ENCODE data around the gene ETFDH. TPM values are rescaled to one million over a fixed set of nuclear protein-coding genes. Genes with fewer than 3 reads are reported as not detected.
"Not testable (repeated sequence)": the region's sequence is repeated elsewhere in the genome, so short reads cannot be mapped to it uniquely, and the experiment has no call there.

ETFDH gene
- total RNA-seq, 2 experiments from 2014 or later: 13.3 to 19.2 TPM

- H3K9me2 ChIP-seq (ENCODE audit: insufficient read depth, low read length); POLR2A ChIA-PET; H3K9me3 ChIP-seq (ENCODE audit: low read length); H3K4me2 ChIP-seq (ENCODE audit: low read length); H2AFZ ChIP-seq (ENCODE audit: low read length); DNase-seq (ENCODE audit: low spot score); CTCF ChIA-PET (ENCODE audit: unreplicated experiment); BruUV-seq (replicated peaks); H3K4me1 ChIP-seq (ENCODE audit: insufficient read depth, low read length, poor library complexity, severe bottlenecking); H3K27ac ChIP-seq (ENCODE audit: low read depth, low read length, poor library complexity, severe bottlenecking); H4K20me1 ChIP-seq (ENCODE audit: insufficient read depth, low read length); intact Hi-C loops (cut with micrococcal nuclease; ENCODE audit: unreplicated experiment); H3K4me3 ChIP-seq (ENCODE audit: low read depth, low read length, poor library complexity, severe bottlenecking): not testable (repeated sequence)
- Histone ChIP-seq H3K36me3 (ENCODE audit: insufficient read depth, low read length) (peaks cover 37% of the 10 kb centered on the region), H3K79me2 (ENCODE audit: insufficient read depth, low read depth, low read length) (peaks cover 23% of the 10 kb centered on the region)
Measured at GRCh38 chr4:158663707-158664625, 8.1 kb upstream of the ETFDH start.

GRCh38 chr4:158664806-158665205, 7.3 kb upstream of the ETFDH start:
- TF ChIP-seq EZH2phosphoT487 (IDR thresholded peaks at IDR 0.05; ENCODE audit: borderline replicate concordance, low read depth, low read length) (no peak), CTCF (conservative IDR thresholded peaks at IDR 0.05; ENCODE audit: low read length) (no peak)
- Histone ChIP-seq H3K27ac (ENCODE audit: low read depth, low read length, poor library complexity, severe bottlenecking) (no peak overlapping the region), H3K4me2 (ENCODE audit: low read length) (no peak overlapping the region), H3K9me3 (ENCODE audit: low read length) (no peaks in the 10 kb centered on the region), H3K36me3 (ENCODE audit: insufficient read depth, low read length) (peaks cover 43% of the 10 kb centered on the region), H4K20me1 (ENCODE audit: insufficient read depth, low read length) (peaks cover 10% of the 10 kb centered on the region), H3K4me3 (ENCODE audit: low read depth, low read length, poor library complexity, severe bottlenecking) (no peak overlapping the region), H3K9me2 (ENCODE audit: insufficient read depth, low read length) (no peaks in the 10 kb centered on the region), H3K4me1 (ENCODE audit: insufficient read depth, low read length, poor library complexity, severe bottlenecking) (no peaks in the 10 kb centered on the region), H3K79me2 (ENCODE audit: insufficient read depth, low read depth, low read length) (peaks cover 31% of the 10 kb centered on the region), H2AFZ (ENCODE audit: low read length) (no peak overlapping the region)
- intact Hi-C loops (cut with micrococcal nuclease; ENCODE audit: unreplicated experiment): no loop called here
- POLR2A ChIA-PET: interaction anchor here (0.8 kb wide), 1 partner anchor 10 kb away, joined by 3 read pairs; no protein-coding TSS in a partner anchor
- BruUV-seq (replicated peaks): no TSS peak
- DNase-seq (ENCODE audit: low spot score): no peak
- CTCF ChIA-PET (ENCODE audit: unreplicated experiment): no interaction called here

- no peak overlapping the region for H2AFZ ChIP-seq (ENCODE audit: low read length)
- H3K36me3 ChIP-seq (ENCODE audit: insufficient read depth, low read length): peaks cover 43% of the 10 kb centered on the region
- H3K4me2 ChIP-seq (ENCODE audit: low read length): no peak overlapping the region
- DNase-seq (ENCODE audit: low spot score): no peak
- BruUV-seq (replicated peaks): no TSS peak
- intact Hi-C loops (cut with micrococcal nuclease; ENCODE audit: unreplicated experiment): no loop called here
- no peak for TF ChIP-seq EZH2phosphoT487 (IDR thresholded peaks at IDR 0.05; ENCODE audit: borderline replicate concordance, low read depth, low read length)
- TF ChIP-seq CTCF (conservative IDR thresholded peaks at IDR 0.05; ENCODE audit: low read length): no peak
- H3K27ac ChIP-seq (ENCODE audit: low read depth, low read length, poor library complexity, severe bottlenecking): no peak overlapping the region
- no peak overlapping the region for H3K4me3 ChIP-seq (ENCODE audit: low read depth, low read length, poor library complexity, severe bottlenecking)
- peaks cover 20% of the 10 kb centered on the region for H4K20me1 ChIP-seq (ENCODE audit: insufficient read depth, low read length)
- H3K9me3 ChIP-seq (ENCODE audit: low read length): no peaks in the 10 kb centered on the region
- ChIA-PET CTCF (ENCODE audit: unreplicated experiment) (no interaction called here), POLR2A (interaction anchor here (0.6 kb wide), 1 partner anchor 167 kb away, joined by 4 read pairs; no protein-coding TSS in a partner anchor)
- peaks cover 49% of the 10 kb centered on the region for H3K79me2 ChIP-seq (ENCODE audit: insufficient read depth, low read depth, low read length)
- H3K9me2 ChIP-seq (ENCODE audit: insufficient read depth, low read length): no peaks in the 10 kb centered on the region
- peaks cover 7% of the 10 kb centered on the region for H3K4me1 ChIP-seq (ENCODE audit: insufficient read depth, low read length, poor library complexity, severe bottlenecking)
Measured at GRCh38 chr4:158666892-158667291, 5.2 kb upstream of the ETFDH start.

Data from OCI-LY7 (cell line).